Measurements from ENCODE around the gene OMA1.
"Not testable (repeated sequence)": the region's sequence is repeated elsewhere in the genome, so short reads cannot be mapped to it uniquely, and the experiment has no call there.

The OMA1 gene

DNA sequence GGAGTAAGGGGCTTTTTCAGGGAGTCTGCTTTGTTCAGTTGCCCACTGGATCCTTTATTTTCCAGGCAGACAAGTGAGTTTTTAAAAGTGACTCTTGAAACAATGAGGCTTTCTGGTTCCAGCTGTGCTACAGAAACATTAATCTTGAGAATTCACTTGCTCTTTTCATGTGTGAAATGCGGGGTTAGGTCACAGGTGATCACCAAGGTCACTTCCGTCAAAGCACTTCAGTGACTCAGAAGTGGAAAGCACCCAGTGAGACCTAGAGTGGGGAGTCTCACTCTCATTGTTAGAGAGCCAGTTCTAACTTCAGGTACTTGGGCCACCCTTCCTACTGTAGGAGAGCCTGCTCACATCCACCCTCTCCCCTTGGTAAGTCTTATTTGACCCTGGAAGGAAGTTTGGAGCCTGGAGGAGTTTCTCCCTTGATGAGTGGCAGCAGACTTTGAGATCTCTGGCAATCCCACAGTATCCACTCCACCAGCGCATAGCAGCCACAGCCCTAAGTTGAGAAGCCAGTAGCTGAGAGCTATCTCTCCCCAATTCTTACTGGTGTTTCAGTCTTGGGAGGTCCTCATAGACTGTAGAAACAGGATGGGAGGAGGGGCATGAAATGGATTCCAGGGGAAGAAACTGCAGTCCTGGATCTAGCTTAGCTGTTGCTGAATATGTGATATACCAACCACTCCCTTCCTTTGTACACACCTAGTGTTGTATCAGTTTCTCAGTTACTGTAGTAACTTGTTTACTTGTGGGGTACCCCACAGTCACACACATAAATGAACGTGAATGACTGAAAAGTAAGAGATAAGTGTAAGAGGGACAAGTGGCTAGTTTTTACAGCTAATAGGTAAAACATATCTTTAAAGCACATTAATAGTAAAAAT lies 27.4 kb upstream of the OMA1 start:
- DNase-seq (ENCODE audit: low spot score) = no peak

GRCh38 chr1:58573138-58573537 lies 26.6 kb upstream of the OMA1 start:
- no peak for DNase-seq (ENCODE audit: low spot score)

- no peak for DNase-seq (ENCODE audit: low spot score)
These were observed 26.2 kb upstream of the OMA1 start for GRCh38 chr1:58572690-58573089.

DNA sequence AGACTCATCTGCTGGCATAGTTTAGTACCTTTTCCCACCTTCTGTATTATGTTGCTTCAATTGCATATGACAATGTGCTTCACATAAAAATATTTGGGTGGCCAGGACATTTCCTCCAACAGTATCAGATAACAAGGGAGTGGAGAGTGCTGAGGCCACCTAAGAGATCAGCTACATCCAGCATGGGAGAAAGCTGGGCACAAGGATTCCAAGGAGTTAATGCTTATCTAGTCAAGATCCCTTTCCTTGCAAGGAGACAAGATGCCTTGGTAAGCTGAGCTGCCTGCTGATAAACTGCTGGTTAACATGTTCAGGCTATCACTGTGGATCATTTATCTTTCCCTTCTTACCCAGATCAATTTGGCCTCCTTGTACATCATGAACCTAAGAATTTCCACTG lies 25.1 kb upstream of the OMA1 start:
- DNase-seq (ENCODE audit: low spot score) = no peak

DNA sequence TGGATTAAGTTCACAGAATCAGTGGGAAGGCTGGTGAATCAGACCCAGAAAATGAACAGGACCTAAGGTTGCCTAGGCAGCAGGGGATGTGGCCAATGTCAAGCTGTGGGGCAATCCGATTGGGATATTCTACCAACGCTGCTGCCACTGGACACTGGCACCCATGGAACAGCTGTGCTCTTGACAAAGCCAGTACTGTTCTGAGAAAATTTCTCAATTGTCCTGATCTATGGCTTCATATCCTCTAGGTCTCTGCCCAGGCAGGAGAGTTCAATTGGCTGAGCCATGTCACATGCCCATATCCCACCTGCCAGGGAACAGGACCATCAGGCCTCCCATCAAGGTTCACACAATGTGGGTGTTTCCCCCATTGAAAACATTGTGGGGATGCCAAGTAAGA lies 24.3 kb upstream of the OMA1 start:
- DNase-seq (ENCODE audit: low spot score) = no peak

- DNase-seq (ENCODE audit: low spot score) = no peak
These were observed 23.6 kb upstream of the OMA1 start for GRCh38 chr1:58570094-58570493.

- no peak for DNase-seq (ENCODE audit: low spot score)
These were observed 22.4 kb upstream of the OMA1 start for GRCh38 chr1:58568911-58569310.

DNA sequence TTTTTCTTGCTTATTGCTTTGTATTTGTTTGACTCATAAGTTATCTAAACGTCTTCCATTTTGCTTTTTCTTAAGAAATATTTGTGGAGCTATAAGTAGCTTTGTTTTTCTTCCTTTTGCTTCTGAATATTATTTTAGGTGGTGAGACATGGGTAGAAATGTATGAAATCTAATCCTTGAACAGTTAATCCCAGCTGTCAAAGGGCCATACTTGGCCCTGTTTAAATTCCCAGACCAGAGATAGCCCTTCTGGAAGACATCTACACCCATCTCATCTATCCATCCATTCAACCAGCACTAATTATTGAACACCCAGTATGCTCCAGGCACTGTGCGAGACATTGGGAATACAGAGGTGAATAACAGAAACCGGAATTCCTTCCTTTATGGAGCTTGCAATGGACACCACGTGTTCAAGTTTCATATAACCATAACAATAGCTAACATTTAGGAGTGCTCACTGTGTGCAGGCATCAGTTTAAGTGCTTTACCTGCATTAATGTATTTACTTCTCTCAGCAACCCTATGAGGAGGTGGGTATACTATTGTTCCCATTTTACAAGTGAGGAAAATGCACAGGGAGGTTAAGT lies 21.8 kb upstream of the OMA1 start:
- no peak for DNase-seq (ENCODE audit: low spot score)

DNA sequence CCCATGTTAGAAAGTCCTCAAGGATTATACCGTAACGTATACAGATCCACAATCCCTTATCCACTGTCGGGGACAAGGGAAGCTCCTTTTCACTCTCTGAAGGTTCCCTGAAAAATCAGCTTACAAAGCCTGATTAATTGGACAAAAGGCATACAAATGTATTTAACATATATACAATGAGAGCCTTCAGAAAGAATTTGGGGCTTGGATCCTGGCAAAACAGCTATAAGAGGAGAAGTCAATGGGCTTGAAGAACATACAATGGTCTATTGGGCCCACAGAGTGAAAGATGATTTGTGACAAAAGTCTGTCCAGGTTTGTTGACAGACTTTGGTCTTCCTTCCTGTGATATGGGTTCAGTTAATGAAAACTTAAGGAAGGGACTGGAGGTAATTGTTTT lies 19.8 kb upstream of the OMA1 start:
- no peak for DNase-seq (ENCODE audit: low spot score)

- not testable (repeated sequence) for DNase-seq (ENCODE audit: low spot score)
These were observed 17.2 kb upstream of the OMA1 start for GRCh38 chr1:58563715-58564114.

- DNase-seq (ENCODE audit: low spot score) = no peak
These were observed 15.1 kb upstream of the OMA1 start for GRCh38 chr1:58561633-58562032.

GRCh38 chr1:58555393-58555792 lies 8.9 kb upstream of the OMA1 start:
- DNase-seq (ENCODE audit: low spot score) = no peak

DNA sequence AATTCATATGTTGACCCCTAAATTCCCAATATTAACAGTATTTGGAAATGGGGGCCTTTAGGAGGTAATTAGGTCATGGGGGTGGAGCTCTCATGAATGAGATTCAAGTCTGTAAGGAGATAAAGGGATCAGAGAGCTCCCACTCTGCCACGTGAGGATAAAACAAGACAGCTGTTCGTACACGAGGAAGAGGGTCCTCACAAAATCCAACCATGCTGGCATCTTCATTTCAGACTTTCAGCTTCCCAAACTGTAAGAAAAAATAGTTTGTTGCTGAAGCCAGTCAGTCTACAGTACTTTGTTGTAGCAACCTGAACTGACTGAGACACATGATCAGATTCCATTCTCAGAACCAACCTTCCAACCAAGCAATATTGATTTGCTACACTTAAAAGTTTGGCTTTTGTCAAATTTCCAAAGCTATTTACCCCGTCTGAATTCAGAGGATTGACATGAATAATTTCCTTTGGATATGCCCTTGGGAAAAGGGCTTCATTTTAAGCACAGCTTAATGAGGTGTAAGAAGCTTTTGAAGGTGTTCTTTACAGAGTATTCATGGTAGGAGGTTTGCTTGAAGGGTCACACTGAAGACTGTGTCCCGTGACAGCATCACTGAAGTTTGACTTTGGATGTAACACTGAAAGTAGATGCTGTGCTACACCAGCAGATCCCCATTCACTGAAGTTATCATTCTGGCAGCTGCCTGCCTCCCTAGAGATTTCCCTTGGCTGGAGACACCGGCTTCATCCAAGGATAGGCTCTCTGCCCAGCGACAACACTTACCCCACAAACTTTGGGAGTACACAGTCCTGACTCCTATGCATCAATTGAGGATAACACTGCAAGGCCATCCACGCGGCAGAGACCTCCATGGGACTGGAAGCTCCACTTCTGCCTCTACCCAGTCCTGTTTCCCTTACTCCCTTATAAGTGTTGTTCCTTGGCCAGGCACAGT lies 4.9 kb upstream of the OMA1 start:
- DNase-seq (ENCODE audit: low spot score) = no peak

DNA sequence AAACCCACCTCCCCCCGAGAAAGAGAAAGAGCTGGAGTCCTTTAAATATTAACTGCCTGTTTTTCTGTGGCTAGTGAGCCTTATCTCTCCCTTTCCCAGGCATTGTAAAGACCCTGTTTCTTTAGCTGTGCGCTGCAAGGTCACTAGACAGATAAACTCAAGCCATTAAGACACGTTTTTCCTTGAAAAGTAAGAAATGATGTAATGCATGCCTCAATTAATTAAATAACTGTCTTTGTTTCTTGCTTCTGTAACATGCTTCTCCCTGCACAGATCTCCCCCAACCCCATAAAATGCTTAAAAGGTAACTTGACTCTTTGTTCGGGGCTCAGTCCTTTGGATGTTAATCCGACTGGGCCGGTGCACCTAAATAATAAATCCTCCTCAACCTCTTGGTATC lies 2.8 kb upstream of the OMA1 start:
- DNase-seq (ENCODE audit: low spot score) = not testable (repeated sequence)

- DNase-seq (ENCODE audit: low spot score) = no peak
These were observed 1.8 kb upstream of the OMA1 start for GRCh38 chr1:58548371-58548770.

- peak; percentile 58 for DNase-seq (ENCODE audit: low spot score)
These were observed 671 bp downstream of the OMA1 start for GRCh38 chr1:58545591-58546519.

- DNase-seq (ENCODE audit: low spot score) = no peak
These were observed 3.3 kb downstream of the OMA1 start for GRCh38 chr1:58543260-58543659.

DNA sequence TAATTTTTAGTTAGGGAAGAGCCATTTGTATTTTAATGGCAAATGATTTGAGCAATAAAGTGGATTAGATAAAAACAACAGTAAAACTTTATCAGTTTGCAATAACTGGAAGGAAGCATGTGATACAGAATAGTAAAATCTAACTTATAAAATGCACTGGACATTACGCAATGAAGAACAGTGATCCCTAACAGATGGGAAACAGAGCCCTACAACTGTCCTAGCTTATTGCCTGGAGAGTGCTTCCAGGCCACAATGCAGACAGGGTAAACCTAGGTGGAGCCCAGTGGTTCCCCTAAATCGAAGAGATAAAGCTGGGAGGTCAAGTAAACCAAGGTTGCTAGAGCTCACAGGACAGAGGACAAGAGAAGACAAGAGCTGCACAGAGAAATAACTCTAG lies 7.0 kb downstream of the OMA1 start:
- no peak for DNase-seq (ENCODE audit: low spot score)

GRCh38 chr1:58538821-58539220 lies 7.7 kb downstream of the OMA1 start:
- DNase-seq (ENCODE audit: low spot score) = no peak

DNA sequence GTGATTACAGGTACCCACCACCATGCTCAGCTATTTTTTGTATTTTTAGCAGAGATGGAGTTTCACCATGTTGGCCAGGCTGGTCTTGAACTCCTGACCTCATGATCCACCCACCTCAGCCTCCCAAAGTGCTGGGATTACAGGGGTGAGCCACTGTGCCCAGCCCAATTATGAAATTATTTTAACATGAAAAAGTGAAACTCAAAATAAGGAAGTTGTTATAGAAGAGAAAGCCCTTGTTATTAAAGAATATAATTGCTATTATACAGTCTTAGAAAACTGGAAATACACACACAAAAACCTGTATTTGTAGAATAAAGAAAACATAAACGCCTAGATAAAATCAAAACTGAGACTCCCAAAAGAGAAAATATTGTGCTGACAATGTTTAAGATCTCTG lies 14.7 kb downstream of the OMA1 start:
- not testable (repeated sequence) for DNase-seq (ENCODE audit: low spot score)

DNA sequence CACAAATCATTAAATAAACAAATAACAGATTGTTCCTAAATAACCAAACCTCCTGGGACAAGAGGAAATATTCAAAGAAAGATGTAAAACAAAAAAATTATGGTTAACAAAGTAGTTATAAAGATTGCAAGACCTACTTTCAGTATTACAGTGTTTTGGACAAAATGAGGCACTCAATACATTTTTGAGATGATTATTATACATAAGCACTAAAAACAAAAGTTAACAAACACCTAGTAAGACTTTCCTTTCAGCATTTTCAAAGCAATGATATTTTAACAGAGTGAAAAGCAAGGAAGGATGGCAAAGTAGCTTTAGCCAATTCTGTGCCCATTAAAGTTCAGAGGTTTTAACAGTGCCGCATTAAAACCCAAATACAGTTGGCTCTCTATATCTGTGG lies 17.2 kb downstream of the OMA1 start:
- no peak for DNase-seq (ENCODE audit: low spot score)

- DNase-seq (ENCODE audit: low spot score) = no peak
These were observed 18.0 kb downstream of the OMA1 start for GRCh38 chr1:58528518-58528917.
